ENCODE measurements around the gene SLC6A3.

SLC6A3 gene

GRCh38 chr5:1435369-1435768 lies 9.9 kb downstream of the SLC6A3 start:
- DNase-seq (ENCODE audit: low read depth) = no peak
- TF ChIP-seq, protein P1, sequence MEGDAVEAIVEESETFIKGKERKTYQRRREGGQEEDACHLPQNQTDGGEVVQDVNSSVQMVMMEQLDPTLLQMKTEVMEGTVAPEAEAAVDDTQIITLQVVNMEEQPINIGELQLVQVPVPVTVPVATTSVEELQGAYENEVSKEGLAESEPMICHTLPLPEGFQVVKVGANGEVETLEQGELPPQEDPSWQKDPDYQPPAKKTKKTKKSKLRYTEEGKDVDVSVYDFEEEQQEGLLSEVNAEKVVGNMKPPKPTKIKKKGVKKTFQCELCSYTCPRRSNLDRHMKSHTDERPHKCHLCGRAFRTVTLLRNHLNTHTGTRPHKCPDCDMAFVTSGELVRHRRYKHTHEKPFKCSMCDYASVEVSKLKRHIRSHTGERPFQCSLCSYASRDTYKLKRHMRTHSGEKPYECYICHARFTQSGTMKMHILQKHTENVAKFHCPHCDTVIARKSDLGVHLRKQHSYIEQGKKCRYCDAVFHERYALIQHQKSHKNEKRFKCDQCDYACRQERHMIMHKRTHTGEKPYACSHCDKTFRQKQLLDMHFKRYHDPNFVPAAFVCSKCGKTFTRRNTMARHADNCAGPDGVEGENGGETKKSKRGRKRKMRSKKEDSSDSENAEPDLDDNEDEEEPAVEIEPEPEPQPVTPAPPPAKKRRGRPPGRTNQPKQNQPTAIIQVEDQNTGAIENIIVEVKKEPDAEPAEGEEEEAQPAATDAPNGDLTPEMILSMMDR (IDR thresholded peaks at IDR 0.05; ENCODE audit: insufficient read depth, low read depth, low read length, missing control alignments) = no peak
- no peak overlapping the region for H3K4me3 ChIP-seq (ENCODE audit: low read length)

- H3K4me3 ChIP-seq (ENCODE audit: low read length) = no peak overlapping the region
- no peak for DNase-seq (ENCODE audit: low read depth)
- TF ChIP-seq, protein P1 (IDR thresholded peaks at IDR 0.05; ENCODE audit: insufficient read depth, low read depth, low read length, missing control alignments) = no peak
These were observed 12.9 kb downstream of the SLC6A3 start for GRCh38 chr5:1432296-1432695.

GRCh38 chr5:1431896-1432295 lies 13.3 kb downstream of the SLC6A3 start:
- H3K4me3 ChIP-seq (ENCODE audit: low read length) = no peak overlapping the region
- no peak for DNase-seq (ENCODE audit: low read depth)
- TF ChIP-seq, protein P1 (IDR thresholded peaks at IDR 0.05; ENCODE audit: insufficient read depth, low read depth, low read length, missing control alignments) = no peak

DNA sequence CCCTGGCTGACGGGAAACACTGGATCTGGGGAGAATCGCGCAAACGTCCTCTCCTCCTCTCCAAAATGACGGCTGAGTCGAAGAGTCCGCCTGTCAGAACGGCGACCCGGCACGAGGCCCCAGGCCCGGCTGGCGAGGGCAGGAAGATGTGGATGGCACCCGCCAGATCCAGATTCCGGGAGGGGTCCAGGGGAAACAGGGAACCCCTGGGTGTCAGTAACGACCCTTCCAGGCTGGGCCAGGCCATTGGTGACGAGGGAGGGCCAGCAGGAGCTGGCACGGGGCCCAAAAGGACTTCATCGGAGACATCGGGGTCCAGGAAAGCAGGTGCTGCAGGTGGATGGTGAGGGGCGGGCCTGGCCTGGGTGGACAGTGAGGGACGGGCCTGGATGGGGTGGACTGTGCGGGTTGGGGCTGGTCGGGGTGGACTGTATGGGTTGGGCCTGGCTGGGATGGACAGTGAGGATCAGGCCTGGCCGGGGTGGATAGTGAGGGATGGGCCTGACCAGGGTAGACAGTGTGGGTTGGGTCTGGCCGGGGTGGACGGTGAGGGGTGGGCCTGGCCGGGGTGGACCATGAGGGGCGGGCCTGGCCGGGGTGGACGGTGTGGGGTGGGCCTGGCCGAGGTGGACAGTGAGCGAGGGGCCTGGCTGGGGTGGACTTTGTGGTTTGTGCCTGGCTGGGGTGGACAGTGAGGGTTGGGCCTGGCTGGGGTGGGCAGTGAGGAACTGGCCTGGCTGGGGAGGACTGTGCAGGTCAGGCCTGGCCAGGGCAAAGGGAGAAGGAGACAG lies 14.0 kb downstream of the SLC6A3 start:
- TF ChIP-seq, protein P1 (IDR thresholded peaks at IDR 0.05; ENCODE audit: insufficient read depth, low read depth, low read length, missing control alignments) = no peak
- no peak for DNase-seq (ENCODE audit: low read depth)
- no peak overlapping the region for H3K4me3 ChIP-seq (ENCODE audit: low read length)

GRCh38 chr5:1430121-1430795 lies 15.0 kb downstream of the SLC6A3 start:
- no peak overlapping the region for H3K4me3 ChIP-seq (ENCODE audit: low read length)
- TF ChIP-seq, protein P1 (IDR thresholded peaks at IDR 0.05; ENCODE audit: insufficient read depth, low read depth, low read length, missing control alignments) = no peak
- no peak for DNase-seq (ENCODE audit: low read depth)

DNA sequence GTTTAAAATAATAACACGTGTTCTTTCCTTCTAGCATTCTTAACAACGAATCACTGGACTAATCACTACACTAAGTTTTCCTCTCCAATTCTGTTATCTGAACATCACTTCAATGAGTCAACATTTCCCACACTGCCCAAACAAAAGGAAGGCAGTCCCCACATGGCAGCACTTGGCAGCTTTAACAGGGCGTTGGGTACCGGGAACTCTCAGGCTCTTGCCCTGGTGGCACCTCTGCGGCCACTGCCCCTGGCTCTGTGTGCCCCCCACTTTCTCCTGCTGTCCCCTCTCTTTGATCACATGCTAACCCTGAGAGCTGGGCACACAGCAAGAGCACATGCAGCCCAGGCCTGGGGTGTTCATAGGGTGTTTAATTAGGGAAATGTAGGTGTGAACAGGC lies 15.7 kb downstream of the SLC6A3 start:
- no peak for DNase-seq (ENCODE audit: low read depth)
- TF ChIP-seq, protein P1 (IDR thresholded peaks at IDR 0.05; ENCODE audit: insufficient read depth, low read depth, low read length, missing control alignments) = no peak
- H3K4me3 ChIP-seq (ENCODE audit: low read length) = no peak overlapping the region
